IMR-90 (cell line): ENCODE data around the gene ITGB4.

Experiments used
- BHLHE40 ChIP-seq: fragments of 150-350 bp; IDR thresholded peaks from 2 replicates; pipeline ENCODE4 v1.6.1; 2016; ENCODE audit warnings: mild to moderate bottlenecking, low read depth, low read length
- CHD1 ChIP-seq: IDR thresholded peaks from 2 replicates; pipeline ENCODE4 v1.6.1; 2012; ENCODE audit warnings: low read depth, low read length, improper control_type of control experiment
- ELK1 ChIP-seq: fragments of 150-350 bp; IDR thresholded peaks from 2 replicates; pipeline ENCODE4 v1.6.1; 2016; ENCODE audit warnings: low read depth, mild to moderate bottlenecking, low read length, moderate library complexity, borderline replicate concordance
- POLR2A ChIP-seq: IDR thresholded peaks from 2 replicates; pipeline ENCODE4 v1.6.1; 2012; ENCODE audit warnings: mild to moderate bottlenecking, low read depth, low read length
- RCOR1 ChIP-seq: IDR thresholded peaks from 2 replicates; pipeline ENCODE4 v1.6.1; 2012; ENCODE audit warnings: mild to moderate bottlenecking, low read length, improper control_type of control experiment; ENCODE audit not compliant: insufficient replicate concordance
- RFX5 ChIP-seq: IDR thresholded peaks from 2 replicates; pipeline ENCODE4 v1.8.0; 2012; ENCODE audit warnings: low read depth, mild to moderate bottlenecking, low read length, moderate library complexity
- TF ChIP-seq, protein P1 (sequence below): conservative IDR thresholded peaks from 2 replicates; pipeline ENCODE4 v1.5.1; 2012; ENCODE audit warnings: mild to moderate bottlenecking, low read depth, low read length, improper control_type of control experiment

DNA sequence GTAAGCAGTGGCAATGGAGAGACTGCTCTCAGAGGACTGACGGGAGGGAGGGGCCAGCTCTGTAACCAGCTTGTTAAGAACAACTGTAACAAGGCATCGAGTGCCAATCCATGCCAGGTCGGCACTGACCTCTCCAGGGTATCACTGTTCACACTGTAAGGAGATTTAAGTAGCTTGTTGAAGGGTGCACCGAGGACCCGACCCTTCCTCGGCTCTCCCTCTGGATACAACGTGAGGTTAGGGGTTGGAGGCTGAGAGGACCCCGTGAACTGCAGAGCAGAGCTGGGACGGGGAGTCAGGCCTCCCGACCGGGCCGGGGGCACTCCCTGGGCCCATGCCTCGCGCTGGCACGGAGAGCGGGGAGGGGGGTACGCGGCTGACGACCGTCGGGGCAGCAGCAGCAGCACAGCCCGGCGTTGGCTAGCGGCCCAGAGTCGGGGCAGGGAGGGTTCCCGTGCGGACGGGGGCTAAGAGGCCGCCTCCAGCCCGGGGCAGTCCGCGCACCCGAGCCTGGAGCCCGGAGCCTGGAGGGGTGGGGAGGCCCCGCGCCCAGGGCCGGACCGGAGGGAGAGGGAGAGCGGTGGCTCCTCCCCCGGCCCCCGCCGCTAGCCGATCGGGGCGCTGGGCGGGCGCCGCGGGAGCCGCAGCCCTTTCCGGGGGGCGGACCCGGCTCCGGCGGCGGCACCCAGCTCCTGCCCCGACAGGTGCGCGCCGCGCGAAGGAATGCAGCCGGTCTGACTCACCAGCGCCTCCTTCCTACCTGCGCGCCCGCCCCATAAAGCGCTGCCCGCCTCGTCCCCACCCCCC is at the start of gene ITGB4:
- TF ChIP-seq POLR2A (no peak), RFX5 (no peak), CHD1 (no peak), BHLHE40 (no peak), ELK1 (no peak), RCOR1 (no peak)
- TF ChIP-seq, protein P1, sequence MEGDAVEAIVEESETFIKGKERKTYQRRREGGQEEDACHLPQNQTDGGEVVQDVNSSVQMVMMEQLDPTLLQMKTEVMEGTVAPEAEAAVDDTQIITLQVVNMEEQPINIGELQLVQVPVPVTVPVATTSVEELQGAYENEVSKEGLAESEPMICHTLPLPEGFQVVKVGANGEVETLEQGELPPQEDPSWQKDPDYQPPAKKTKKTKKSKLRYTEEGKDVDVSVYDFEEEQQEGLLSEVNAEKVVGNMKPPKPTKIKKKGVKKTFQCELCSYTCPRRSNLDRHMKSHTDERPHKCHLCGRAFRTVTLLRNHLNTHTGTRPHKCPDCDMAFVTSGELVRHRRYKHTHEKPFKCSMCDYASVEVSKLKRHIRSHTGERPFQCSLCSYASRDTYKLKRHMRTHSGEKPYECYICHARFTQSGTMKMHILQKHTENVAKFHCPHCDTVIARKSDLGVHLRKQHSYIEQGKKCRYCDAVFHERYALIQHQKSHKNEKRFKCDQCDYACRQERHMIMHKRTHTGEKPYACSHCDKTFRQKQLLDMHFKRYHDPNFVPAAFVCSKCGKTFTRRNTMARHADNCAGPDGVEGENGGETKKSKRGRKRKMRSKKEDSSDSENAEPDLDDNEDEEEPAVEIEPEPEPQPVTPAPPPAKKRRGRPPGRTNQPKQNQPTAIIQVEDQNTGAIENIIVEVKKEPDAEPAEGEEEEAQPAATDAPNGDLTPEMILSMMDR: no peak
